ENCODE results near the gene DQX1. TPM values are rescaled to one million over a fixed set of nuclear protein-coding genes. Genes with fewer than 3 reads are reported as not detected.

DQX1 gene
- polyA plus RNA-seq, 1 donor (not counting 4 experiments of a cell fraction or from before 2014, with no cell fraction given) = 5.9 TPM

DNA sequence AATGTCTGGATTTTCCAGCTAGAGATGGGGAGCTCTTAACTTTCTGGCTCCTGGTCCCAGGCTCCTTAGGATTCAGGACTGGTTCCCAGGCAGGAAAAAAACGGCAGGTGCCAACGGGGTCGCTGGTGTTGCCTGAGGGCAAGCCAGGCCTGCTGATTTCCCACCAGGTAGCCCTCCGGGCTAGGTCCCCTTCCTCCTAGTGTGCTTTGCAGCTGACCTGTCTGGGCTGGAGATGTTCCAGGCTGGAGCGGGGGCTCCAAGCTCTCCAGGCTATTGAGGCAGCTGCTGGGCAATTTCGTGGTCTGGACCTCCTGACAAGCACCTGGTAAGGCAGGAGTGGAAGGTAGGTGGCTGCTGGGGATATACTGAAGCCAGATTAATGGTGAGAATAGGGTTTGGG lies 51.5 kb downstream of the DQX1 start:
- no peak overlapping the region for H3K4me3 ChIP-seq (ENCODE audit: control insufficient read depth in 2 of 3, extremely low read depth in 1 of 3, insufficient read depth in 2 of 3, low read depth in 1 of 3, low read length in 3 of 3)
- no peak overlapping the region for H3K4me2 ChIP-seq (ENCODE audit: control insufficient read depth, extremely low read depth, insufficient read depth, low read depth, low read length)
- H3K4me1 ChIP-seq (ENCODE audit: control insufficient read depth, extremely low read depth, insufficient read depth, low read length) = peaks cover 9% of the 10 kb centered on the region
- FAIRE-seq = no peak
- H3K9me1 ChIP-seq (ENCODE audit: control insufficient read depth, extremely low read depth, insufficient read depth, low read length) = no peaks in the 10 kb centered on the region
- no peak for DNase-seq (ENCODE audit: low read depth, low spot score)
- H3K79me2 ChIP-seq (ENCODE audit: control insufficient read depth, insufficient read depth, low read length) = no peaks in the 10 kb centered on the region
- H3K9ac ChIP-seq (ENCODE audit: control insufficient read depth, extremely low read depth, insufficient read depth, low read length) = no peak overlapping the region
- TF ChIP-seq EZH2 (IDR thresholded peaks at IDR 0.05; ENCODE audit: low read length) = no peak
- TF ChIP-seq, protein P1, sequence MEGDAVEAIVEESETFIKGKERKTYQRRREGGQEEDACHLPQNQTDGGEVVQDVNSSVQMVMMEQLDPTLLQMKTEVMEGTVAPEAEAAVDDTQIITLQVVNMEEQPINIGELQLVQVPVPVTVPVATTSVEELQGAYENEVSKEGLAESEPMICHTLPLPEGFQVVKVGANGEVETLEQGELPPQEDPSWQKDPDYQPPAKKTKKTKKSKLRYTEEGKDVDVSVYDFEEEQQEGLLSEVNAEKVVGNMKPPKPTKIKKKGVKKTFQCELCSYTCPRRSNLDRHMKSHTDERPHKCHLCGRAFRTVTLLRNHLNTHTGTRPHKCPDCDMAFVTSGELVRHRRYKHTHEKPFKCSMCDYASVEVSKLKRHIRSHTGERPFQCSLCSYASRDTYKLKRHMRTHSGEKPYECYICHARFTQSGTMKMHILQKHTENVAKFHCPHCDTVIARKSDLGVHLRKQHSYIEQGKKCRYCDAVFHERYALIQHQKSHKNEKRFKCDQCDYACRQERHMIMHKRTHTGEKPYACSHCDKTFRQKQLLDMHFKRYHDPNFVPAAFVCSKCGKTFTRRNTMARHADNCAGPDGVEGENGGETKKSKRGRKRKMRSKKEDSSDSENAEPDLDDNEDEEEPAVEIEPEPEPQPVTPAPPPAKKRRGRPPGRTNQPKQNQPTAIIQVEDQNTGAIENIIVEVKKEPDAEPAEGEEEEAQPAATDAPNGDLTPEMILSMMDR (optimal IDR thresholded peaks at IDR 0.05 in 1 of 3, IDR thresholded peaks at IDR 0.05 in 1 of 3, conservative IDR thresholded peaks at IDR 0.05 in 1 of 3; ENCODE audit: extremely low read depth in 1 of 3, insufficient read depth in 2 of 3, low read length in 3 of 3) = no peak
- H3K27me3 ChIP-seq (ENCODE audit: control insufficient read depth, extremely low read depth, insufficient read depth, low read length) = no peaks in the 10 kb centered on the region
- H4K20me1 ChIP-seq (ENCODE audit: control insufficient read depth, extremely low read depth, insufficient read depth, low read length) = no peaks in the 10 kb centered on the region
- no peak overlapping the region for H2AFZ ChIP-seq (ENCODE audit: control insufficient read depth, low read length)
- no peak overlapping the region for H3K27ac ChIP-seq (ENCODE audit: control insufficient read depth, insufficient read depth, low read length)
- H3K36me3 ChIP-seq (ENCODE audit: control insufficient read depth in 2 of 2, extremely low read depth in 1 of 2, insufficient read depth in 2 of 2, low read length in 2 of 2) = peaks cover 12 to 16% of the 10 kb centered on the region in 2 experiments
- dilution Hi-C loops (cut with MboI; ENCODE audit: extremely low pct_ligation_motif_present, low sequenced_read_pairs) = no loop called here
- H3K9me3 ChIP-seq (ENCODE audit: control insufficient read depth, low read depth, low read length) = no peaks in the 10 kb centered on the region

DNA sequence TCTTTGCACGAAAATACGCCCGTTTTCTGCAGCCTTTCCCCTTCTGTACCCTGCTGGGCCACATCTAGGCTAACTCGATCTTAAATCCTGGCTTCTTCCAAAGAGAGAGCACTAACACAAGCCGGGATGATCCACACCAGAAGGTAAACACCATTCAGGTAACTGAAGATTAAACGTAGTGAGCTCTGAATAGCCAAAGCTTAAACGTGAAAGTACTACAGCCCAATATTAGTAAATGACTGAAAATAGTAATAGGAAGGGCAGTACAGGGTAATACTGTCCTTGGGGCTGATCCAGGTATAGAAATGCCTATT lies 53.1 kb downstream of the DQX1 start:
- FAIRE-seq (no peak), DNase-seq (ENCODE audit: low read depth, low spot score) (no peak)
- no peak for TF ChIP-seq EZH2 (IDR thresholded peaks at IDR 0.05; ENCODE audit: low read length)
- TF ChIP-seq, protein P1 (optimal IDR thresholded peaks at IDR 0.05 in 1 of 3, IDR thresholded peaks at IDR 0.05 in 1 of 3, conservative IDR thresholded peaks at IDR 0.05 in 1 of 3; ENCODE audit: extremely low read depth in 1 of 3, insufficient read depth in 2 of 3, low read length in 3 of 3) = no peak
- Histone ChIP-seq H3K4me1 (ENCODE audit: control insufficient read depth, extremely low read depth, insufficient read depth, low read length) (peaks cover 9% of the 10 kb centered on the region), H3K79me2 (ENCODE audit: control insufficient read depth, insufficient read depth, low read length) (no peaks in the 10 kb centered on the region), H3K4me3 (ENCODE audit: control insufficient read depth in 2 of 3, extremely low read depth in 1 of 3, insufficient read depth in 2 of 3, low read depth in 1 of 3, low read length in 3 of 3) (peak overlapping the region; percentile 67 to 99 (median 75)), H3K27ac (ENCODE audit: control insufficient read depth, insufficient read depth, low read length) (peak overlapping the region; percentile 89), H2AFZ (ENCODE audit: control insufficient read depth, low read length) (peak overlapping the region; percentile 95), H3K4me2 (ENCODE audit: control insufficient read depth, extremely low read depth, insufficient read depth, low read depth, low read length) (peak overlapping the region; percentile 97), H3K36me3 (ENCODE audit: control insufficient read depth in 2 of 2, extremely low read depth in 1 of 2, insufficient read depth in 2 of 2, low read length in 2 of 2) (peaks cover 12 to 16% of the 10 kb centered on the region in 2 experiments), H4K20me1 (ENCODE audit: control insufficient read depth, extremely low read depth, insufficient read depth, low read length) (no peaks in the 10 kb centered on the region), H3K27me3 (ENCODE audit: control insufficient read depth, extremely low read depth, insufficient read depth, low read length) (no peaks in the 10 kb centered on the region), H3K9me1 (ENCODE audit: control insufficient read depth, extremely low read depth, insufficient read depth, low read length) (no peaks in the 10 kb centered on the region), H3K9me3 (ENCODE audit: control insufficient read depth, low read depth, low read length) (no peaks in the 10 kb centered on the region), H3K9ac (ENCODE audit: control insufficient read depth, extremely low read depth, insufficient read depth, low read length) (peak overlapping the region; percentile 93)
- dilution Hi-C loops (cut with MboI; ENCODE audit: extremely low pct_ligation_motif_present, low sequenced_read_pairs) = no loop called here

Data from keratinocyte (primary cell).